Activated CD8-positive, alpha-beta memory T cell treated with anti-CD3 and anti-CD28 coated beads, Interleukin-2, amount 10 ng/mL, durations not matched to agents 7 days and 5 days (primary cell): ENCODE data around the gene LAIR1. TPM values are rescaled to one million over a fixed set of nuclear protein-coding genes. Genes with fewer than 3 reads are reported as not detected.
A peak's percentile ranks its signal among the peaks of the same experiment; 100 is the strongest.

Experiments used
- ATAC-seq: fragments of 150-1000 bp; cut with Tn5 transposase; one replicate; pipeline ENCODE4 v1.10.0; 2021; ENCODE audit warnings: moderate library complexity
- CTCF ChIA-PET: fragments of 350-600 bp; sonication (Branson Sonifier 250); formaldehyde crosslinking; loops from one replicate; lab custom pipeline; 2021; ENCODE audit warnings: antibody characterized with exemption; lab: Charles Lee
- DNase-seq: peaks from one replicate; pipeline ENCODE4 v3.0.0-alpha.2; 2020
- H3K27ac Mint-ChIP-seq: one replicate; pipeline ENCODE4 v1.8.0; 2021; ENCODE audit warnings: mild to moderate bottlenecking, mixed read lengths
- H3K27me3 Mint-ChIP-seq: one replicate; pipeline ENCODE4 v1.8.0; 2021; ENCODE audit warnings: mixed read lengths
- H3K36me3 Mint-ChIP-seq: one replicate; pipeline ENCODE4 v1.8.0; 2021; ENCODE audit warnings: mild to moderate bottlenecking, mixed read lengths
- H3K4me1 Mint-ChIP-seq: one replicate; pipeline ENCODE4 v1.8.0; 2021; ENCODE audit warnings: mixed read lengths
- H3K4me3 Mint-ChIP-seq: one replicate; pipeline ENCODE4 v1.8.0; 2021; ENCODE audit warnings: mild to moderate bottlenecking, moderate library complexity, mixed read lengths
- H3K9me3 Mint-ChIP-seq: one replicate; pipeline ENCODE4 v1.8.0; 2022; ENCODE audit warnings: low read depth, mixed read lengths
- total RNA-seq, 2 experiments: library from RNA; stranded (reverse); gene quantifications; one replicate each; pipeline ENCODE4 v1.2.3, GENCODE V29; 2021

Gene LAIR1, protein sequence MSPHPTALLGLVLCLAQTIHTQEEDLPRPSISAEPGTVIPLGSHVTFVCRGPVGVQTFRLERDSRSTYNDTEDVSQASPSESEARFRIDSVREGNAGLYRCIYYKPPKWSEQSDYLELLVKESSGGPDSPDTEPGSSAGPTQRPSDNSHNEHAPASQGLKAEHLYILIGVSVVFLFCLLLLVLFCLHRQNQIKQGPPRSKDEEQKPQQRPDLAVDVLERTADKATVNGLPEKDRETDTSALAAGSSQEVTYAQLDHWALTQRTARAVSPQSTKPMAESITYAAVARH
- total RNA-seq, result 10 to 100 TPM; 64.1 to 71.6 TPM

DNA sequence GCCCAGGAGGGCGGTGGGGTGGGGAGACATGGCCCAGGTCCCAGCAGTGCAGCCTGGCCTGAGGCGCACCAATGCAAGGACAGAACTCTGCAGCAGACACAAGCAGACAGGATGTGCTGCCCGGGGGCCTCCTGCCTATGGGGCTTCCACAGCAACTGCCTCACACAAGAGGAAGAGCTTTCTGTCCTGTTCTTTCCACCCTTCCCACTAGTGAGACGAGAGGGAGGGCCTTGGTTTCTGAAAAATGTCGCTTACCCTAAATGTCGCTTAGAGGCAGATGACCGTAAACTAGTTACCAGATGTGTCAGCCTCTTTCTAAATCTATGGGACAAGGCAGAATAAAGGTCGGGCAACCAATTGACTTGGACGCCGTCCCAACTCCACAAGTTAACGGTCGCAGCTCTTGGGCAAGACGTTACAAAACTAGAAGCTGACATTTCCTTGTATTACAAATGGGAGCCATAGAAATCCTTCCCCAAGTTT lies at the start of gene LAIR1:
TSS of gene LAIR1 (minus strand) at position 157 of the 483 bp plus-strand sequence. CDS start at position 30, 127 bp downstream.
- no peaks in the 10 kb centered on the region for H3K9me3 Mint-ChIP-seq
- ATAC-seq (peak; percentile 77), DNase-seq (peak; percentile 77)
- peaks cover 65% of the 10 kb centered on the region for H3K4me1 Mint-ChIP-seq
- peak within 1 kb of the TSS; percentile 94 for H3K4me3 Mint-ChIP-seq
- H3K36me3 Mint-ChIP-seq, result peaks cover 31% of the 10 kb centered on the region
- peak within 1 kb of the TSS; percentile 89 for H3K27ac Mint-ChIP-seq
- CTCF ChIA-PET, result interaction anchor here (1.5 to 2.9 kb wide), 2 partner anchors 10 to 25 kb away, joined by 8 to 25 read pairs; no protein-coding TSS in a partner anchor
- H3K27me3 Mint-ChIP-seq, result peaks cover 17% of the 10 kb centered on the region

DNA sequence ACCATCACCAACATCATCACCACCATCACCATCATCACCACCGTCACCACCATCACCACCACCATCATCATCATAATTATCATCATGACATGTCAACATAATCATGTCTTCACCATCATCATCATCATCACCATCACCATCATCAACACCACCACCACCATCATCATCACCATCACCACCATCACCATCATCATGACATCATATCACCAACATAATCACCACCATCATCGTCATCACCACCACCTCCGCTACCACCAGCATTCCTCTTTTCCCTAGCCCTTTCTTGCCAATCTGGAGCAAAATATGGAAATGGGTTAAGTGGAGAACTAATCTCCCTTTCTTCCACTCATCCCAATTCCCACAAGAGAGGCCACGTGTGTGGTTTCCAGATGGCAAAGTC lies 49.4 kb upstream of the LAIR1 start:
- DNase-seq (no peak), ATAC-seq (no peak)
- Mint-ChIP-seq H3K27ac (peak overlapping the region; percentile 62), H3K4me1 (peaks cover 18% of the 10 kb centered on the region), H3K4me3 (peak overlapping the region; percentile 5), H3K9me3 (peaks cover 14% of the 10 kb centered on the region), H3K27me3 (peaks cover 43% of the 10 kb centered on the region), H3K36me3 (peaks cover 8% of the 10 kb centered on the region)
- CTCF ChIA-PET, result no interaction called here

DNA sequence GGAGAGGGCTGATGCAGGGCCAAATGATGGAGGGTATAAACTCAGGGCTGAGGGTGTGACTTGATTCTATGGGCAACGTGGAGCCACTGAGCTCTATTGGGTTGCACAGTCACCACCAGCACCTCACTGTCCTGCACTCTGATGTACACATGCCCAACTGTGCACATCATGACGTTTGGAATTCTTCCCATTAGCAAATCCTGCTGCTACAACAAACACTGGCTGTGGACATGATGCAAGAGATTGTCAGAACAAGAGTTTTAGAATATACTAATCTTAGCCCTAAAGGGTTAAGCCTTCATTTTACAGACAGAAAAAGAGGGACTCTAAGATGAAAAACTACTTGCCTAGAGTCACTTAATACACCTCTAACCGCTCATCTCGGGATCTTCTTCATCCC lies 48.1 kb upstream of the LAIR1 start:
- Mint-ChIP-seq H3K36me3 (peaks cover 10% of the 10 kb centered on the region), H3K27me3 (peaks cover 43% of the 10 kb centered on the region), H3K27ac (no peak overlapping the region), H3K9me3 (peaks cover 22% of the 10 kb centered on the region), H3K4me1 (peaks cover 12% of the 10 kb centered on the region), H3K4me3 (no peak overlapping the region)
- ATAC-seq (no peak), DNase-seq (no peak)
- CTCF ChIA-PET, result no interaction called here

DNA sequence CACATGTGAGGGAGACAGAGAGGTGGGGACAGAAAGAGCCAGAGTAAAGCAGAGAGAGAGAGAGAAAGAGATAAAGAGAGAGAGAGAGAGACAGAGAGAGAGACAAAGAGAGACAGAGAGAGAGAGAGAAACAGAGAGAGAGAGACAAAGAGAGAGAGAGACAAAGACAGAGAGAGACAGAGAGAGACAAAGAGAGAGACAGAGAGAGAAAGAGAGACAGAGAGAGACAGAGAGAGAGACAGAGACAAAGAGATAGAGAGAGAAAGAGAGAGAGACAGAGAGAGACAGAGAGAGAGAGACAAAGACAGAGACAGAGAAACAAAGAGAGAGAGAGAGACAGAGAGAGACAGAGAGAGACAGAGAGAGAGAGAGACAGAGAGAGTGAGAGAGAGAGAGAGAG lies 46.3 kb upstream of the LAIR1 start:
- CTCF ChIA-PET, result interaction anchor here (1.2 kb wide), 1 partner anchor 20 kb away, joined by 3 read pairs; no protein-coding TSS in a partner anchor
- peaks cover 26% of the 10 kb centered on the region for H3K9me3 Mint-ChIP-seq
- H3K27me3 Mint-ChIP-seq, result peaks cover 32% of the 10 kb centered on the region
- no peak overlapping the region for H3K4me3 Mint-ChIP-seq
- peaks cover 6% of the 10 kb centered on the region for H3K36me3 Mint-ChIP-seq
- no peak overlapping the region for H3K27ac Mint-ChIP-seq
- no peak for ATAC-seq
- no peak for DNase-seq
- peaks cover 3% of the 10 kb centered on the region for H3K4me1 Mint-ChIP-seq

DNA sequence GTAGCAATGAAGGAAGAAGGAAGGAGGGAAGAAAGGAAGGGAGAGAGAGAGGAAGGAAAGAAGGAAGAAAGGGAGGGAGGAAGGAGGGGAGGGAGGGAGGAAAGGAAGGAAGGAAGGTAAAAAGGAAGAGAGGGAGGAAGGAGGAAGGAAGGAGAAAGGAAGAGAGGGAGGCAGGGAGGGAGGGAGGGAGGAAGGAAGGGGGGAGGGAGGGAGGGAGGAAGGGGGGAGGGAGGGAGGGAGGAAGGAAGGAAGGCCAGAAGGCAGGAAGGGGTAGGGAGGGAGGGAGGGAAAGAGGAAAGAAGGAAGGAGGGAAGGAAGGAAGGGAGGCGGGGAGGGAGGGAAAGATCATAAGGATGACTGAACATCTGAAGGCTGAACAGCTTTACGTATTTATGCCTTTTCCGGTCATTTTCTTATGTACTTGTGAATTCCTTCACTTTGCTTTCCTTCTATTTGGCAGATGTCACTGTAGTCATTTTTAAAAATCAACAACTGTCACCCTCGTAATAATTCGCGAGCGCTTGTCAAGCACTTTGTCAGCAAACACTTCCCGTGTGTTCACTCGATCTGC lies 43.8 kb upstream of the LAIR1 start:
- CTCF ChIA-PET, result no interaction called here
- ATAC-seq, result no peak
- H3K36me3 Mint-ChIP-seq, result peaks cover 3% of the 10 kb centered on the region
- no peaks in the 10 kb centered on the region for H3K4me1 Mint-ChIP-seq
- no peak overlapping the region for H3K4me3 Mint-ChIP-seq
- H3K9me3 Mint-ChIP-seq, result peaks cover 19% of the 10 kb centered on the region
- no peak for DNase-seq
- H3K27ac Mint-ChIP-seq, result no peak overlapping the region
- H3K27me3 Mint-ChIP-seq, result peaks cover 17% of the 10 kb centered on the region

DNA sequence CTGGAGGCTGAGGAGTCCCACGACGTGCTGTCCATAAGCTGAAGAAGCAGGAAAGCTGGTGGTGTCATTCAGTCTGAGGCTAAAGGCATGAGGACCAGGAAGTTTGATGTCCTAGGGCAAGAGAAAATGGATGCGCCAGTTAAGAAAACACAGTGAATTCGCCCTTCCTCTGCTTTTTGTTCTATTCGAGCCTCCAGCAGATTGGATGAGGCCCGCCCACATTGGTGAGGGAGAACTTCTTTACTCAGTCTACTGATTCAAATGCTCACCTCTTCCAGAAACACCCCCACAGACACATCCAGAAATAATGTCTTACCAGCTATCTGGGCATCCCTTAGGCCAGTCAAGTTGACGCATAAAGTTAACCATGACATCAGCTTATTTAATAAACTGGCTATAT lies 43.0 kb upstream of the LAIR1 start:
- Mint-ChIP-seq H3K27ac (no peak overlapping the region), H3K4me3 (no peak overlapping the region), H3K9me3 (peaks cover 16% of the 10 kb centered on the region), H3K4me1 (no peaks in the 10 kb centered on the region), H3K36me3 (peaks cover 3% of the 10 kb centered on the region), H3K27me3 (peaks cover 19% of the 10 kb centered on the region)
- no peak for ATAC-seq
- DNase-seq, result no peak
- CTCF ChIA-PET, result interaction anchor here (0.9 kb wide), 1 partner anchor 118 kb away, joined by 3 read pairs; no protein-coding TSS in a partner anchor

DNA sequence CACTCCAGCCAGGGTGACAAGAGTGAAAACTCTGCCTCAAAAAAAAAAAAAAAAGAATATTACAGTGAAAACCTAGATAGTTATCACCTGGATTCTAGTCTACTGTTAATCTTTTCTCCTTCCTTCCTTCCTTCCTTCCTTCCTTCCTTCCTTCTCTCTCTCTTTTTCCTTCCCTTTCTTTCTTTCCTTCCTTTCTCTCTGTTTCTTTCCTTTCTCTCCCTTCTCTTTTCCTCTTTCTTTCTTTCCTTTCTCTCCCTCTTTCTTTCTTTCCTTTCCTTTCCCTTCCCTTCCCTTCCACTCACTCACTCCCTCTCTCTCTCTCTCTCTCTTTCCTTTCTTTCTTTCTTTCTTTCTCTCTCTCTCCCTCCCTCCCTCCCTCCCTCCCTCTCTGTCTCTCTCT lies 40.9 kb upstream of the LAIR1 start:
- DNase-seq, result no peak
- peaks cover 3% of the 10 kb centered on the region for H3K36me3 Mint-ChIP-seq
- peaks cover 16% of the 10 kb centered on the region for H3K9me3 Mint-ChIP-seq
- no peaks in the 10 kb centered on the region for H3K4me1 Mint-ChIP-seq
- H3K27me3 Mint-ChIP-seq, result peaks cover 12% of the 10 kb centered on the region
- H3K27ac Mint-ChIP-seq, result no peak overlapping the region
- no peak for ATAC-seq
- CTCF ChIA-PET, result no interaction called here
- no peak overlapping the region for H3K4me3 Mint-ChIP-seq

DNA sequence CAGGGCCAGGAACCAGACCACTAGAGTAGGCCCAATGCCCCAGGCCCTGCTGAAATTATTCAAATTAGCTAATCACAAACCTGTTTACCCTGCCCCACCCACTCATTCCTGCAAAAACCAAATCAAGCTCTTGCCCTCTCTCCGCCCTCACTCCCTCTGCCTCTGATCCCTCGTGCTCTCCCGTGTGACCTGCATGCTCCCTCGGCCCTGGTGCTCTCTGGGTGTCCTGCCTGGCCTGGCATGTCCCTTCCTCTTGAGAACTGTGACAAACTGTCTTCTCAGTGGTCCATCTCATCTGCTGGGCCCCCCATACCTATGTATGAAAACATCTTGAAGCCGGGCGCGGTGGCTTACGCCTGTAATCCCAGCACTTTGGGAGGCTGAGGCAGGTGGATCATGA lies 38.3 kb upstream of the LAIR1 start:
- H3K27me3 Mint-ChIP-seq, result peaks cover 5% of the 10 kb centered on the region
- ATAC-seq (no peak), DNase-seq (no peak)
- no peak overlapping the region for H3K27ac Mint-ChIP-seq
- CTCF ChIA-PET, result no interaction called here
- H3K9me3 Mint-ChIP-seq, result peaks cover 5% of the 10 kb centered on the region
- H3K4me1 Mint-ChIP-seq, result no peaks in the 10 kb centered on the region
- no peaks in the 10 kb centered on the region for H3K36me3 Mint-ChIP-seq
- no peak overlapping the region for H3K4me3 Mint-ChIP-seq

DNA sequence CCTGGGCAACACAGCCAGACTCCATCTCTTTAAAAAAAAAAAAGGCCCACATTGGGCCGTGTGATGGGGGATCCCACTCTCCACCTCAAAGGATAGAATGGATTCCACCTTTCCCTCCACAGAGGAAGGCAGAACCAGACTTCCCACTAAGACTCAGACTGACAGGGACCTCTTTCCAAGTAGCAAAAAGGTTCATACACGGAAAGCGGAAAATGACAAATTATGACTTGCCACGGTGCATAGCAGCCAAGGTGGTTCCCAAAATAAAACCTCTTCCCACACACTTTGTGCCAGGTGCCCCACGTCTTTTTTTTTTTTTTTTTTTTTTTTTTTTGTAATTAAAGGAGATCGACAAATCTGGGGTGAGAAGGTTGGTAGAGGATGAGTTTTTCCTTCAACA lies 36.2 kb upstream of the LAIR1 start:
- Mint-ChIP-seq H3K27ac (no peak overlapping the region), H3K4me3 (no peak overlapping the region), H3K36me3 (no peaks in the 10 kb centered on the region), H3K27me3 (peaks cover 5% of the 10 kb centered on the region), H3K4me1 (no peaks in the 10 kb centered on the region), H3K9me3 (no peaks in the 10 kb centered on the region)
- CTCF ChIA-PET, result interaction anchor here (0.7 kb wide), 1 partner anchor 50 kb away, joined by 3 read pairs; no protein-coding TSS in a partner anchor
- DNase-seq (no peak), ATAC-seq (no peak)

DNA sequence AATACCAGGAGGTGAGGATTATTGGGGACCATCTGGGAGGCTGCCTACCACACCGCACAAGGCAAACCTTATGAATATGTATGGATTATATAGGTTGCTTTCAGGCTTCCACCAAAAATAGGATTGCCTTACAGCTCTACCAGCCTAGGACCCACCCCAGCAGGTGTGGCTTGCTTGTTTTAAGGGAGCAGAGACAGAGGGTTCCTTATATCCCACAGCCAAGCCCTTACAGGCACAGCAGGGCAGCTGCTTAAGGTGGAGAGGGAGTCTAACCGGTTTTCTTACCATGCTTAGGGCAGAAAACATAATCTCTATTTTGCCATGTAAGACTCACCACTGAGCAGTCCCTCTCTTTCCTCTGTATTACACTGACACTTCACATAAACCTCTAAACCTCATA lies 34.5 kb upstream of the LAIR1 start:
- ATAC-seq (no peak), DNase-seq (no peak)
- Mint-ChIP-seq H3K9me3 (no peaks in the 10 kb centered on the region), H3K4me3 (no peak overlapping the region), H3K36me3 (no peaks in the 10 kb centered on the region), H3K27me3 (peaks cover 5% of the 10 kb centered on the region), H3K27ac (no peak overlapping the region), H3K4me1 (no peaks in the 10 kb centered on the region)
- CTCF ChIA-PET, result interaction anchor here (1.0 kb wide), 1 partner anchor 74 kb away, joined by 3 read pairs; no protein-coding TSS in a partner anchor

DNA sequence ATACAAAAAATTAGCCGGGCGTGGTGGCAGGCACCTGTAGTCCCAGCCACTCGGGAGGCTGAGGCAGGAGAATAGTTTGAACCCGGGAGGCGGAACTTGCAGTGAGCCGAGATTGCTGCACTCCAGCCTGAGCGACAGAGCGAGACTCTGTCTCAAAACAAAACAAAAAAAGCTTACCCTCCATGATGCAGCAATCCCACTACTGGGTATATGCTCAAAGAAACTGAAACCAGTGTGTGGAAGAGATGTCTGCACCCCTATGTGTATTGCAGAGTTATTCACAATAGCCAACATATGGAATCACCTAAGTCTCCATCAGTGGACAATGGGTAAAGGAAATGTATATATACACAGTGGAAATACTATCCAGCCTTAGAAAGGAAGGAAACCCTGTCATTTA lies 31.0 kb upstream of the LAIR1 start:
- CTCF ChIA-PET, result no interaction called here
- Mint-ChIP-seq H3K27me3 (peaks cover 8% of the 10 kb centered on the region), H3K4me3 (no peak overlapping the region), H3K9me3 (no peaks in the 10 kb centered on the region), H3K36me3 (no peaks in the 10 kb centered on the region), H3K27ac (no peak overlapping the region), H3K4me1 (peaks cover 5% of the 10 kb centered on the region)
- DNase-seq (no peak), ATAC-seq (no peak)

DNA sequence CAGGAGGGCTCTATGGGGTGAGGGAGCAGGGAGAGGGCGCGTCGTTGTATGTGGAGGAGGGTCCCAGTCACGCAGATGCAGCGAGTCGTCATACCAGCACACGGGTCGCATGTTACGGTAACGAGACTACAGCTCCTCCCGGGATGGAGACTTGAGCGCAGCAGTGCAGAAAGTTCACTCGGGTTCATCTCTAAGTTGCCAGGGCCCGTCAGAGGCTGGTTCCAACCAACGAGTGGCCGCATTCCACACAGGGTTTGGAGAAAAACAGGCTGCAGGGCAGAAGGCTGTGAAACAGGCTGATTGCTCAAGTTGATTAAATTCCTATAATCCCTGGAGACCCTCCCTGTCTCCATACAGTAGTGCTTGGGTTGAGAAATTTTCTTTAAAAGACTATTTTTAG lies 28.6 kb upstream of the LAIR1 start:
- no peak for DNase-seq
- Mint-ChIP-seq H3K27ac (no peak overlapping the region), H3K27me3 (peaks cover 8% of the 10 kb centered on the region), H3K4me3 (no peak overlapping the region), H3K4me1 (peaks cover 26% of the 10 kb centered on the region), H3K9me3 (no peaks in the 10 kb centered on the region), H3K36me3 (no peaks in the 10 kb centered on the region)
- ATAC-seq, result no peak
- CTCF ChIA-PET, result interaction anchor here (6.3 kb wide), 1 partner anchor 65 kb away, joined by 135 read pairs; no protein-coding TSS in a partner anchor

DNA sequence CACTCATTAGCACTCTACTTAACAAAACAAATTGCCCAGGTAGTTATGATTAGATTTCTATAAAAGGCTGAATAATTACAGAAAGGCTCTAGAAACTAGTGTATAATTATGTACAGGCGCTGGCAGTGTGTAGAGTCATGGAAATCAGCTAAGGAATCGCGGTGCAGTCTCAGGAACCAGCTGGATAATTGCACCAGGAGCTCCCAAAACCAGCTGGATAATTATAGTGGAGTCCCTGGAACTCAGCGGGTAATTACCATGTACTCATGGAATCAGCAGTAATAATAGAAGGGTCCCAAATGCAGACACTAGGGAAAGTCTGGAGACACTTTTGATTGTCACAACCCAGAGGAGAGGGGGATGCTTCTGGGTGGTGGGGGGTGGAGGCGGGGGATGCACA lies 27.4 kb upstream of the LAIR1 start:
- peaks cover 15% of the 10 kb centered on the region for H3K27me3 Mint-ChIP-seq
- H3K4me3 Mint-ChIP-seq, result no peak overlapping the region
- CTCF ChIA-PET, result interaction anchor here (0.8 to 6.3 kb wide), 11 partner anchors 8 to 144 kb away, joined by 3 to 135 read pairs (median 13); partner anchors contain the start of gene LAIR1

More for the DNA sequence above, 27.4 kb upstream of the LAIR1 start:
- Mint-ChIP-seq H3K36me3 (no peaks in the 10 kb centered on the region), H3K4me1 (peaks cover 36% of the 10 kb centered on the region), H3K27ac (no peak overlapping the region), H3K9me3 (no peaks in the 10 kb centered on the region)
- no peak for DNase-seq
- no peak for ATAC-seq
